Gastrocnemius medialis (tissue), 4 donors: ENCODE data around the gene EIF2A.

Source experiments
- POLR2A ChIP-seq, 2 donors: fragments of 450-650 bp; IDR thresholded peaks; one replicate each; pipeline ENCODE4 v1.6.1; 2017; ENCODE audit warnings: antibody characterized with exemption in 2 of 2, mild to moderate bottlenecking in 2 of 2, moderate library complexity in 2 of 2
- TF ChIP-seq, protein P1 (sequence below), 5 experiments: fragments of 450-650 bp in 3 of 5; fragments of 200-600 bp in 2 of 5; sonication (generic) in 2 of 5; IDR thresholded peaks in 4 of 5; conservative IDR thresholded peaks in 1 of 5; 1 replicate in 4 of 5; 2 replicates in 1 of 5; pipeline ENCODE4 v1.5.1; 2016 to 2019; ENCODE audit warnings: antibody characterized with exemption in 5 of 5, mild to moderate bottlenecking in 3 of 5, moderate library complexity in 3 of 5

GRCh38 chr3:150613034-150613433, 66.4 kb downstream of the EIF2A start:
- TF ChIP-seq, protein P1, sequence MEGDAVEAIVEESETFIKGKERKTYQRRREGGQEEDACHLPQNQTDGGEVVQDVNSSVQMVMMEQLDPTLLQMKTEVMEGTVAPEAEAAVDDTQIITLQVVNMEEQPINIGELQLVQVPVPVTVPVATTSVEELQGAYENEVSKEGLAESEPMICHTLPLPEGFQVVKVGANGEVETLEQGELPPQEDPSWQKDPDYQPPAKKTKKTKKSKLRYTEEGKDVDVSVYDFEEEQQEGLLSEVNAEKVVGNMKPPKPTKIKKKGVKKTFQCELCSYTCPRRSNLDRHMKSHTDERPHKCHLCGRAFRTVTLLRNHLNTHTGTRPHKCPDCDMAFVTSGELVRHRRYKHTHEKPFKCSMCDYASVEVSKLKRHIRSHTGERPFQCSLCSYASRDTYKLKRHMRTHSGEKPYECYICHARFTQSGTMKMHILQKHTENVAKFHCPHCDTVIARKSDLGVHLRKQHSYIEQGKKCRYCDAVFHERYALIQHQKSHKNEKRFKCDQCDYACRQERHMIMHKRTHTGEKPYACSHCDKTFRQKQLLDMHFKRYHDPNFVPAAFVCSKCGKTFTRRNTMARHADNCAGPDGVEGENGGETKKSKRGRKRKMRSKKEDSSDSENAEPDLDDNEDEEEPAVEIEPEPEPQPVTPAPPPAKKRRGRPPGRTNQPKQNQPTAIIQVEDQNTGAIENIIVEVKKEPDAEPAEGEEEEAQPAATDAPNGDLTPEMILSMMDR (IDR thresholded peaks at IDR 0.05 in 4 of 5, conservative IDR thresholded peaks at IDR 0.05 in 1 of 5): no peak
- TF ChIP-seq POLR2A (IDR thresholded peaks at IDR 0.05): no peak
